Astrocyte of the hippocampus (primary cell): Measurements from ENCODE around the gene SLC24A4.

Source experiments
- DNase-seq: peaks from one replicate; pipeline ENCODE4 v3.0.0; 2011; ENCODE audit warnings: low read depth, low spot score

The SLC24A4 gene

DNA sequence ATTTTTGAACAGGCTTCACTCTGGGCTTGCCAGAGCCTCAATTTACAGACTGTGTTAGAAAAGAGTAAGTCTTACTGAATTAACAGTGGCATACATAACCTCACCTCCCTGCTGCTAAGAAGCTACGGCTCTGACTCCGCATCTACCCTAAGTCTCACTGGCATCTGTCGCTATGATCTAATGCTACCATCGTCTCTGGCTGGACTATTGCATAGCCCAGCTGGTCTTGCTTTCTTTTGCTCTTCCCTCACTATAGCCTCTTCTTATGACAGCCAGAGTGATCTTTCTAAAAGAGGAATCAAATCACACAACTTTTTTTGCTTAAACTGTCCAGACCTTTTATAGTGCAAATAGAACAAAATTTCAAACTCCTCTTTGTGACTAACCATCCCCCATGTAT, 81.1 kb downstream of the SLC24A4 start:
- no peak for DNase-seq

DNA sequence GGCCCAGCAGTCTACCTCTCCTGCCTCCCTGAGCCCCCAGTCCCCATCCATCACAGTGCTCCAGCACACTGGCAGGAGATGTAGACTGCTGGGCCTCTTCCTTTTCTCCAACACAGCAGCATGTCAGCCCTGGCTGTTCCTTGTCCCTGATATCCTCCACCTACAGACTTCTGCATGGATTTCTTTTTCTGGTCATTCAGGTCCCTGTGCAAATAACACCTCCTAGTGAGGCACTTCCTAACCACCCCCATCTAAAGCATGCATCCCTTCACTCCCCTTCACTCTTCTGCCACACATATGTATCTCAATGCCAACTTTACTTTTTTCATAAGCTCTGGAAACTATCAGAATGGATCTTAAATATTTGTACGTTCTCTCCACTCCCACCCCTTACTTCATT, 81.5 kb downstream of the SLC24A4 start:
- no peak for DNase-seq

DNA sequence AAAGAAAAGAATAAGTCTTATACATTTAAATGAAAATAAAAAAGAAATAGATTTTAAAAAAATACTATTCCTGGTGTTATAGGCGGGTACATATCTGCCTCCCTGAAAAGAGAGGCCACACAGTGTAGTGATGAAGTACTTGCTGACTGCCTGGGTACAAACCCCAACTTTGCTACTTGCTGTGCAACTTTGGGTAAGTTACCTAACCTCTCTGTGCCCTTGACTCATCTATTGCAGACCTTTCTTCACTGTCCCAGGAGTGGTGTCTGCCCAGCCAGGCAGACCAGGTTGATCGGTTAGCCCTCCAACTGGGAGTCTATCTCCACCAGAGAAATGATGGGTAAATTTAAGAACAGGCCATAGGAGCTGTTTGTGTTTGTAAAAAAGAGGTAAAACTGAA, 82.0 kb downstream of the SLC24A4 start:
- no peak for DNase-seq

DNA sequence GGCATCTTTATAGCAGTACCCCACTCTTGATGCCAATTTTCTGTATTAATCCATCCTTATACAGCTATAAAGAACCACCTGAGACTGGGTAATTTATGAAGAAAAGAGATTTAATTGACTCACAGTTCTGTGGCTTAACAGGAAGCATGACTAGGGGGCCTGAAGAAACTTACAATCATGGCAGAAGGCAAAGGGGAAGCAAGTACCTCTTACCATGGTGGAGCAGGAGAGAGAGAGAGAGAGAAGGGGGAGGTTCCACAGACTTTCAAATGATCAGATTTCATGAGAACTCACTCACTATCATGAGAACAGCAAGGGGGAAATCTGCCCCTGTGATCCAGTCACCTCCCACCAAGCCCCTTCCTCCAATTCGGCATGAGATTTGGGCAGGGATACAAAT, 84.4 kb downstream of the SLC24A4 start:
- no peak for DNase-seq

DNA sequence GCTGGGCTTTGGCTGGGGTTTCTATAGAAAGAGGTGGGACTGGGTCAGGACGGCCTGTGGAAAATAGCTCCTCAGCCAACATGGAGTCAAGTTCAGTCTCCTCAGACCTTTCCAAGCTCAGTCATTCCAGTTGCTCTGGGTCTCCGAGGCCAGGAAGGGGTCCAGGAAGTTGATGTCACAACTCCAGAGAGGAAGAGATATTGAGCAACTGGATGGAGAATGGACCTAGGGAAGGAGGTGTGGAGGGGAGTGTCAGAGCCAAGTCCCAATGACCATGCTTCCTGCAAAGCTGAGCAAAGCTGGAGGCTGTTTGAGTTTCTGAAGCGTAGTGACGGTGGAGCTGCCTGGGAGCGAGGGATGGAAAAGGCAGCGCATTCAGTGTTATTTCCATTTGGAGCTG, 86.1 kb downstream of the SLC24A4 start:
- no peak for DNase-seq

DNA sequence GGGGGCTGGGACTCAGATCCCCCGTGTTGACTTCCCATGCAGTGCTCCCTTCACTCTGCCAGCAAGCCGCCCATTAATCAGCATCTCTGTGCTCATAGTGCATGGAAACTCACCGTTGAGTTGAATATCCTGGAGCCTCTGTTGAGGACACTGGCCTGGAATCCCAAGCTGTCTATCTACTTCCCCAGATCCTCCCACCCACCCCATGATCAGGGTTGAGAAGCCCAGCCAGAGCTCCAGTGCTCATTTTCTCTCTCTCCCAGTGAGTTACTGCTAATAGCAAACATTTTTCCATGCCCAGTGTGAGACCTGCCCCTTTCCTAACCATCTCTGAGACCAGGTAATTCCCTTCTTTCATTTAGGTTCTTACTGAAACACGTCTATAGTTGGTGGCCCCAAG, 88.2 kb downstream of the SLC24A4 start:
- no peak for DNase-seq

DNA sequence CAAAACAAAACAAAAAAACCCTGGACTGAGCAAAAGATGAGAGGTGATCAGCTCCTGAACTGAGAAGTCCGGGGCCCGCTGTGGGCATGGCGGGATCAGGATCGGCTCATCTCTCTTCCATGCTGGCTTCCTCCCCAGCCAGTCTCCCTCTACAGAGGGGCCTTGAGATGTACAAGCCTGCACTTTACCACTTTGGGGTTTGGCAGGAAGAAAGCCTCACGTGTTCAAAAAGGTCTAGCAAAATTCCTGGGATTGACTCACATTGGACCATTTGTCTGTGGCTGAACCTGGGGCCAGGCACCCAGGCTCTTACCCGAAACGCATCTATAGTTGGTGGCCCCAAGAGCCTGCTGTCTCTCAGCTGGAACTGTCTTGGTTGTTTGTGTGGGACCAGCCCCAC, 89.0 kb downstream of the SLC24A4 start:
- DNase-seq = no peak

DNA sequence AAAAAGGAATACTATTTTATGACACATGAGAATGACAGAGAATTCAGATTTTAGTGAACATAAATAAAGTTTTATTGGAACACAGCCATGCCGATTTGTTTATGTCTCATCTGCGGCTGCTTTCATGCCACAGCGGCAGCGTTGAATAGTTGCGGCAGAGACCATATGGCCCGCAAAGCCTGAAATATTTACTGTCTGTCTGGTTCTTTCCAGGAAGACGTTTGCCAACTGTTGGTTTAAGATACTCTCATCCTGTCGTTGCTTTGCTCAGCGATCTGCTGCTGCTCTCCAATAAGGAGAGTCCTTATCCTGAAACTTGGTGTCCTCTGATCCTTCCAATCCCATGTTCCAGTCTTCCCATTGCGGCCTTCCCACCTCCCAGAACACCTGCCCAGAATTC, 89.9 kb downstream of the SLC24A4 start:
- no peak for DNase-seq

DNA sequence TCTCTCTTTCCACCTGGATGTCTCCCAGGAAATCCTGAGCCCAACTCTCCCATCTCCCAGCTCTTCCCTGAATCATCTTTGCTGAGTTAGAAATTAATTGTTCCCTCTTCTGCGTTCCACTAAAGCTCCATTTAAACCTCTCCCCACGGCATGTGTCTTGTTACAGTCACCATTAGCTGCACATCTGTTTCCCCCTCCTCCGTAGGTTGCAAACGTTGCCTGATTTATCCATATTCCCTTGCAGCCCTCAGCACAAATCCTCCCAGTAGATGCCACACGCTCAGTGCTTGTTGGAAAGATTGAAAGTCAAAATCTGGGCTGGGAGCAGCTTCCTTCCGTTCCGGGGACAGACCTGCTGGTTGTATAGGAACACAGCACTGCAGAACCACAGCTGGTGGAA, 90.4 kb downstream of the SLC24A4 start:
- DNase-seq = no peak

DNA sequence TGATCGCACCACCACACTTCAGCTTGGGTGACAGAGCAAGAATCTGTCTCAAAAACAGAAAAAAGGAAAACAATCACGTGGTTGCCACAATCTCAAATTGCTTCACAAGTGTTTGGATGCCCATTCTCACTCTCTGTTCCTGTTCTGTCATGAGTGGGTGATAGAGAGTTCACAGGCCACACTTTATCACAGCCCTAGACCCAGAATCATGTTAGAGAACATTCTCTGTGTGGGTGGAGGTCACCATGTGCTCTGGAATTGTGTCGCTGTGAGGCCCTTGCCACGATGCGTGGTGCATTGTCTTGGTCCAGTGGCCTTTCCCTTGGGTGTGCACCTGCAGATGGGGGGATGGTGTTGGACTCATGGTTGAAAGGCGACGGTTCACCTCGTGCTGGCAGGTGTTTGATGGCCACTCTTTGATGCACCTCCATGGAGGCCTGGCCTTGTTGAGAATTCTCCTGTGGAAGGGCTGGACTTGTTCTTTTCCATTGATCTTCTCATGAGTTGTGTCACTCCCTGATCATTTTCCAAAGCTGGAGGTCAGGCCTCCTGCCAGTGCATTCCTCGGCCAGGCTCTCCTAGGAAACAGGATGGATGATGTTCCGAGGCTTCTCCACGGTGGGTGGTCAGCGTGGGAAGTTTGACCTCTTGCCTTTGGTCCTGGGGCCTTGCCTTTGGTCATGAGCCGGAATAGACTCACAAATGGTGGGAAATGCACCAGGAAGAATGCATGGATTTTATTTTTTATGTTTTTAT, 91.9 kb downstream of the SLC24A4 start:
- no peak for DNase-seq

DNA sequence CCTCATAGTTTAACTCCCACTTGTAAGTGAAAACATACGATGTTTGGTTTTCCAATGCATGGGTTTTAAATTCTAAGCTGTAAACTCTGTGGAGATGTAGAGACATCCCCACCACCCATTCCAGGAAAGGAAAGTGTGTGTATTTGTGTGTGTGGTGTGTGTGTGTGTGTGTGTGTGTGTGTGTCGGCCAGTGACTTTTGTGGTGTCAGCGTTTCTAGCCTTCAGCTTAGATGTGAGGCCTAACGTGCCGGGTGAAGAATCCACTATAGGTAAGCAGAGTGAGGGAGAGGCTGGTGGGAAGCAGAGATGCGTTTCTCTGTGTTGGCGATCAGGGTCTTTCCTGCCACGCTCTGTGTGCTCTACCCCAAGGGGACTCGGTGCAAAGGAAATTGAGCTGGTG, 93.0 kb downstream of the SLC24A4 start:
- no peak for DNase-seq

DNA sequence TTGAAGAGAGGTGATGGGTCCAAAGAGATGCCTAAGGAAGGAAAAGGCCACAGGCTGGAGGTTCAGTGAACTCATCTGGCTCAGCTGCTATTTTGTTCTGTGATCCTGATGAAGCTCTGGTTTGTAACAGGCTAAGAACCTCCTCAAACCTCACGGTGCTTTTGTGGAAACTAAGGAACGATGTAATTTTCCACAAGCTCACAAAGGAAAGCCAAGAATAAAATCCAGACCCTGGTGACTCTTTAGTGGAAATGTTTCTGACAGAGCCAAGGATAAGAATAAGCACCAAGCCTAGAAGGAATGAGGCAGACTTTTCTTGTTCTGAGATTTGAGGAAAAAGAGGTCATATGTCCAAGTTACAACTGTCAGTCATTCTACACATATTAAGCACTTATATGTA, 93.6 kb downstream of the SLC24A4 start:
- no peak for DNase-seq

DNA sequence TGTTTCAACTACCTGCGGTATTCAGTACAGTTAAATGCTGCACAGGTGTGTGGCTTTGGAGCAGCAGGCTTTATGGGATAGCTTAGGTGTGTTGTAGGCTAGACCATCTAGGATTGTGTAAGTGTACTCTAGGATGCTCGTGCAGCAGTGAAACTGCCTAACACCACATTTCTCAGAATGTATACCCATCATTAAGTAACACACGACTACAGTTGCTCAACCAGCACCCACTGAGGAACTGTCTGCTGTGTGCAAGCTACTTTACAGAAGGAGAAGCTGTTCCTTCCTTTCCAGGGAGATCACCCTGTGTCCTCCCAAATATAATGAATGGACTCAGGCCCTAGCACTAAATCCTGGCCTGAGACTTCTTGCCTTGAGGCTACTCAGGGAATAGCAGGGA, 94.8 kb downstream of the SLC24A4 start:
- DNase-seq = no peak

DNA sequence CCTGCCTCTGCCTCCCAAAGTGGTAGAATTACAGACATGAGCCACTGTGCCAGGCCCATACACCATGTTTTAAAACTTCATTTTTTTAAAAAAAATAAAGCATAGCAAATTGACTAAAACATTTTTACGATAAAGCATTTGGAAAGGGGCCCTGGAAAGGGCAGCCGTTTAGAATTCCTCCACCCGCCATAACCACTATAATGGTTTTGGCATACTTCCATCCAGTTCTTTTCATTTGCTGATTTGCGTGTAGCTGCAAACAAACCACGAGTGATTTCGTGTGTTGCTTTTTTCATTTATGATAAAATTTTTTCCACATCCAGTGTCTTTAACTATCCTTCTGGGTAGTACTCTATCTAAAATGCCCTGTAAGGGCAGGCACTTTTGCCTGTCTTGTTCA, 98.8 kb downstream of the SLC24A4 start:
- peak; percentile 68 for DNase-seq

DNA sequence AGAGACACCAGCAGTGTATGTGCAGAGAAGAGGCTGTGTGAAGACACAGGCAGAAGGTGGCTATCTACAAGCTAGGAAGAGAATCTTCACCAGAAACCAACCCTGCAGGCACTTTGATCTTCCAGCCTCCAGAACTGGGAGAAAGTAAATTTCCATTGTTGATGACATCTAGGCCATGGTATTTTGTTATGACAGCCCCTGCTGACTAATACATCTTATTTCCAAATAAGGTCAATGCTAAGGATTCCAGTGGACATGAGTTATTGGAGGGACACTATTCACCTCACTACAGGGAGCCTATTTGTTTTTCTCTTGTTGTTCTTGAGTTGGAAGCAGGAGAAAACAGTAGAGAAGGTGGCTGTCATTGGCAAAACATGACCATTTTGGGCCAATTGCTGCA, 102.1 kb downstream of the SLC24A4 start:
- peak; percentile 47 for DNase-seq

DNA sequence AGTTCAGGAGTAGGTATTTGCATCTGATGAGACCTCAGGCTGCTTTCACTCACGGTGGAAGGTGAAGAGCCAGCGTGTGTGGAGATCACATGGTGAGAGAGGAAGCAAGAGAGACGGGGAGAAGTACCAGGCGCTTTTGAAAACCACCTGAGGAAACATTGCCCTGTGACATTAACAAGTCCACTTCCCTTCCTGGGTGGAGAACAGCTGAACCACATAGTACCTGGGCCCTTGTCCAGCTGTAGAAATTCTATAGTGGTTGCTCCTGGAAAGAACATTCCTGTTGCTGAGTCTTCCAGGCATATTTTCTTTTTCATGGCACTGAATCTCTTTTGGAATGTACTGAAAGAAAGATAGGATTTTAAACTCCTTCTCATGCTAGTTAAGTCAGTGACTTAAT, 103.3 kb downstream of the SLC24A4 start:
- DNase-seq = peak; percentile 86

DNA sequence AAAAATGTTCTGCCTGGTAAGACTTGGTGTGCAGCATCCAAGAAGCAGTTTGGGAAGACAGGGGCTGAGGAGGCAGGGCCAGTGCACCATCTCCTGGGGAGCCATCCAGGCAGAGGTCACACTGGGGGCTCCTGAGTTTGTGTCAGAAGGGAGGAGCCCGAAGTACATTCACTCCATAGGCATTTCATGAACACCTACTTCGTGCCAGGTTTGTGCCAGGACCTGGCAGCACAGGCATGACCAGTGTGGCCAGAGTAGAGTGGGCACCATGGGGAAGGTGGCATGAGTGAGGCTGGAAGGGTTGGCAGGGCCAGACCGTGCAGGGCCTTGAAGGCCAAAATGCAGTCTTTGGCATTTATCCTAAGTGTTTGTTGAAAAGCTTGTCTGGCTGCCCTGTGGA, 104.1 kb downstream of the SLC24A4 start:
- DNase-seq = no peak

DNA sequence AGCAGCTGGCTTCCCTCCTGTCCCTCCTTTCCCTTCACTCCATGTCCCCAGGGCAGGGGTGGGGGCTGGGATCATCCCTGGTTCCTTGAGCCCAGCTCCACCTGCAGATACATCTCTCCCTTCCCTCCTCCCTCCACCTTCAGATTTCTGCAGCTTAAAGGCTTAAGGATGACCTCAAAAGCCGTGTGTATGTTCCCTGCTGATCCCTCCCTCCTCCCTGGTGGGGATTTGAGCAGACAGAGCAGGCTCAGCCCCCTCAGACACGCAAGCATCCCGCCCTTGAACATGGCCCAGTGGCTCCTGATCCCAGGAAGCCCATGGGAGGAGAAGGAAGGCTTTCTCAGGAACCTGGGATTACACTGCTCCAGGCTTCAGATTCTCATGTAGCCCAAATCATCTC, 107.7 kb downstream of the SLC24A4 start:
- no peak for DNase-seq

DNA sequence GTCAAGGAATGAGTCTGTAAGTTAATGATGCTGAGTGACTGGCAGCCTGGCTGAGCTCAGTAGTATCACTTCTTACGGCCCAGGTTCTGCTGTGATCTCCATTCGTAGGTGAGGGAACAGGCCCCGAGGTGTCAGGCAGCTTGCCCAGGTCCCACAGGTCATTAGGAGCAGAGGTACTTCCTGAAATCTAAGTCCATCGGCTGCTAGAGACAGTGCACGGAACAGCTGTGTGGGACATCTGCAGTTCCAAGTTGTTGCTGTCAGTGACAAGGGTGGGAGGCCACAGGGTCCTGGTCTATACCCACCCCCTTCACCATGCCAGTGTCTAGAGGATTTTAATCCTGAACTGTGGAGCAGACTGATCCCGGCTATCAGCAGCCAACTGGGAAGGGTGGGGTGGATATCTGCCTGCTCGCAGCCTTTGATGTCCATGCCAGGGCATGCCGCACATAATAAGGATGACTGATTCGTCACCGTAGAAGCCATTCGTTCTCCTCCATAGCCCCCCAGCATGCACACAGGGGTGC, 108.3 kb downstream of the SLC24A4 start:
- no peak for DNase-seq

DNA sequence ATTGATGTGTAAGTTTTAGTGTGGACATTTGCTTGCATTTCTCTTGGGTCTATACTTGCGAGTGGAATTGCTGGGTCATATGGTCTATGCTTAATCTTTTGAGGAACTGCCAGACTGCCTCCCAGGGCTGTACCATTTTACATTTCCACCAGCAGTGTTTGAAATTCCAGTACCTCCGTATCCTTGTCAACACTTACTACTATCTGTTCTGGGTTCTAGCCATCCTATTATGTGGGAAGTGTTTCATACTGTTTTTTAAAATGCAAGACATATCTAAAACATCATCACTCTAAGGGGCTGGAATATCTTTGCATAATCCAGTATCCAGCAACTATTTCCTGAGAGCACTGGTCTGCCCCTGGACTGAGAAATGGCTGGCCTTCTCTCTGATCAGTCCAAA, 110.4 kb downstream of the SLC24A4 start:
- DNase-seq = no peak

DNA sequence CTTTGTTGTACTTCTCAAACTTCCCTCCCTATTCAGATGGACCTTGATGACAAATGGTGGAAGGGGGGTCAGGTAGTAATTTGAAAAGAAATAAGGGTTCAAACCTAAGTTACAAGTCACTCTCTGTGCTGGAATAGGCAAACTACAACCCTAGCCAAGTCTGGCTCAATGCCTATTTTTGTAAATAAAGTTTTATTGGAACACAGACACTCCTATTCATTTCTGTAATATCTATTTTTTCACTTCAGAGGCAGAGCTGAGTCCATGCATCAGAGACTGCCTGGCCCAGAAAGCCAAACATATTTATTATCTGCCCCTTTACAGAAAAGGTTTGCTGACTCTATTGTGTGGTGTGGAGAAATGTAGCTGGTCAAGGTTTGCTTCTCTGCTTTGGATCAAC, 112.2 kb downstream of the SLC24A4 start:
- DNase-seq = no peak

DNA sequence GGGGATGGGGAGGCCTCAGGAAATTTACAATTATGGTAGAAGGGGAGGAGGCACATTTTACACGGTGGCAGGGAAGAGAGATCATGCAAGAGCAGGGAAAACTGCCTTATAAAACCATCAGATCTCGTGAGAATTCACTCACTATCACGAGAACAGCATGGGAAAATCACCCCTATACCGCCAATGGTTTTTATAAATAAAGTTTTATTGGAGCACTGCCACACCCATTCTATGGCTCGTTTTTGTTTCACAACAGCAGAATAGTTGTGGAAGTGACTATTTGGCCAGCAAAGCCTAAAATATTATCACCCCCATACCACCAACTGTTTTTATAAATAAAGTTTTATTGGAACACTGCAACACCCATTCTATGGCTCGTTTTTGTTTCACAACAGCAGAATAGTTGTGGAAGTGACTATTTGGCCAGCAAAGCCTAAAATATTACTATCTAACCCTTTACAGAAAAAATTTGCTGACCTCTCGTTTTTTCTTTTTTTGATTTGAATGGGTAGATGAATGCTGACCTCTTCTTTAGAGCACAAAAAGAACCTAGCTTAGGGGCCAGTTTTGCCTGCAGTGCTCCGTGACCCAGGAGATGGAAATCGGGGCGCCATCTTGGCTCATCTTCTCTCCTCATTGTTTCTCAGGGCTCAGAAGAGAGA, 113.3 kb downstream of the SLC24A4 start:
- DNase-seq = no peak

DNA sequence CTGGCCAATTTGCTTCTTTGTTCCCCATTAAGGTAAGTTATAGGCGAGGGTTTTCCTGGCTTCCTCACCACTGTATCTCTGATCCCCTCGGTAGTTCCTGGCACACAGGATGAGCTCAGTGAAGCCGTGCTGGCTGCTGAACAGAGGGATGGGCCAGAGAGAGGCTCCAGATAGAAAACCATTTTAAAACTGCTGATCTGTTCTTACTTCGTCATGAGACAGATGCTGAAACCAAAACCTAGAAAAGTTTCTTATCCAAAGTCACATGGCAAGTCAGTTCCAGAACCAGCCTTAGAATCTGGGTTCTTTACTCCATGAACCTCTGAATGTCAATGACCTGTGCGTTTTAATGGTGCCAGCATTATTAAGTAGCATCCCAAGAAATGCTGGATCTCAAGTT, 114.3 kb downstream of the SLC24A4 start:
- DNase-seq = no peak
